GM21576 (cell line): ENCODE data around the gene EPHA3.

Source experiments
- ATAC-seq: cut with Tn5 transposase; IDR thresholded peaks from one replicate; pipeline ENCODE4 v1.9.1; 2021; ENCODE audit warnings: mild to moderate bottlenecking, moderate library complexity; ENCODE audit not compliant: unreplicated experiment

Gene EPHA3

GRCh38 chr3:89223188-89223587 lies 115.8 kb downstream of the EPHA3 start:
- no peak for ATAC-seq

DNA sequence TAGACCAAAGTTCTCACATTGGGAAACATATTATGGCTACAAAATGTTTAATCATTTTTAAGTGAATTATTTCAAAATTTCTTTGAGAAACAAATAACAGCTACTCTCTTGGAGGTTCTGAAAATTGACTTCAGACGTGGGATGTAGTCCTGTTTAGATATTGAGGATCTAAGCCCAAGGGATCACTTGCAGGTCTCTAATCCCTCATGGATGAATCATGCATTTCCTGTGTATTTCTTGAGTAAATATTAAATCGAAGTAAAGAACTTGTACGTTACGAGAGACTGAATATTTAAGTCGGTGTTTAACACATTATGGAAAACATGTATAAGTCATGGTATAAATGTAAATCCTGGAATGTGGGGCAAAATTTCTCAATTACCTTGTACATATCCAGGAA lies 119.8 kb downstream of the EPHA3 start:
- no peak for ATAC-seq

DNA sequence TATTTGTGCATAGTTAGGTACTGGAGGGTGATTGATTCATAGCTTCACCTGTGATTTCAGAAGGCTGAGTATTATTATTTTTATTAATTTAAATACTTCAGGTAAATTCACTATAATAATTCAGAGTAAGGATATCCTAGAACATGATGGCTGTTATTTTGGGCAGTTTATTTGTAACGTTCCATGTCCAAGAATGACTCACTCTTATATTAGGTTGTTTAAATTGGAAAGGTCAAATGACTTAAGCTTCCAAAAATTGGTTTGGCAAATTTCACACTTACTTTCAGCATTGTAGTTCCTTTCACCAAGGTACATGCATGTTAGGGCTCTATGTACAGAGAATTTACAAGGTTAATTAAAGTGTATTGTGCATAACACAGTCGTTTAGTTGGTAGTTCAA lies 120.2 kb downstream of the EPHA3 start:
- no peak for ATAC-seq

DNA sequence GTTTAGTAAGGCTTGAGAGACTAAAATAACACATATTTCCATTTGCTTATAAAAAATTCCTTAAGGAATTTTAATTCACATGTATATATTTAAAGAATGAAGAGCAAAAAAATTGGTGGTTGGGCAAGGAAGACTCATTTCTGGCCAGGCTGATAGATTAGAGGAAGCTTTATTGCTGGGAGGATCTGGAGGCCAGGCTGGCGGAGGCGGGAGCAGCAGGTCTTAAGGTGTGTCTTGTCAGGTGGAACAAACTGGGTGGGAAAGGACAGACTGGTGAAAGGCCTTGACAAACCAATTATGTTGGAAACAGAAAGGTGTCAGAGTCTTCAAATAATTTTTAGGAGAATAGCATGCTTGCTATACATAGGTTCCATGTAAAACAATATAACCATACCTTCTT lies 124.7 kb downstream of the EPHA3 start:
- no peak for ATAC-seq

DNA sequence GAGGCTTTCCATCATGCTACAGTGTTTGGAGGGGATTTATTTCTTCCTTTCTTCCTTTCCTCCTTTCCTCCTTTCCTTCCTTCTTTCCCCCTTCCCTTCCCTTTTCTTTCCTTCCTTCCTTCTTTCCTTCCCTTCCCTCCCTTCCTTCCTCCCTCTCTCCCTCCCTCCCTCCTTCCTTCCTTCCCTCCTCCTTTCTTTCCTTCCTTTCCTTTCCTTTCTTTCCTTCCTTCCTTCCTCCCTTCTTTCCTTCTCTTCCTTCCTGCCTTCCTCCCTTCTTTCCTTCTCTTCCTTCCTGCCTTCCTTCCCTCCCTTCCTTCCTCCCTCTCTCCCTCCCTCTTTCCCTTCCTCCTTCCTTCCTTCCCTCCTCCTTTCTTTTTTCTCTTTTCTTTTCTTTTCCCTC lies 127.2 kb downstream of the EPHA3 start:
- no peak for ATAC-seq

DNA sequence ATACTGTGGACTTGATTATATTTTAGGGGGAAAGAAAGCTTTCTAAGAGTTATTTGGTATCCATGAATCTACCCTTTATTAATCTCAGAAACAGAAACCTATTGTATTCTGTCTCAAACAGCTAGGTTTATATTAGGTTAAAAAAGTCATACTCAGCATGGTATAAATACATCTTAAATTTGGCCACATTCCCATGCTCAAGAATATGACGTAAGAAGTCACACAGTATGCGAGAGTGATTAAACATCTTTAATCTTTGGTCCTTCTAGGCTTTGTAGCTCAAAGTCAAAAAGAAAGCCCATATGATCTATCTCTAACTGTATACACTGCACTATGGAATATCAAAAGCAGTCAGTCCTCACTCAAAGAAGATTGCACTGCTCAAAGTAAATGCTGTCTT lies 131.4 kb downstream of the EPHA3 start:
- no peak for ATAC-seq

DNA sequence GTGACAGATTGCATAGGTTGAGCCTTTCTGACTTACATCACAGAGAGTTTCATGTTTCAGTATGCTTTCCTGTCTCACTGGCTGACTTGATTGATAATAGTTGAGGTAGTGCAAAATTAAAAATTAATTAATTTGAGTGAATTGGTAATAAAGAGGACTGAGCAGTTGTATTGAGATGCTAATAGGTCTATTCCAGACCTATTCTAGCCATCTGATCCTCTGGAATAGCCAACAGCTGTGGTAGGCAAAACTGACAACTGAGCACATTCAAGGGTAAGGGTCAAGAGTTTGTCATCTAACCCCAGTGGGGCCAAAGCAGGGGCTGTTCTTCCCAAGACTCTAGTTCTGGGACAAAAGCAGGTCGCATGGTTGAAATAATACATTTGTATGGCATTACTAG lies 132.4 kb downstream of the EPHA3 start:
- ATAC-seq = no peak

DNA sequence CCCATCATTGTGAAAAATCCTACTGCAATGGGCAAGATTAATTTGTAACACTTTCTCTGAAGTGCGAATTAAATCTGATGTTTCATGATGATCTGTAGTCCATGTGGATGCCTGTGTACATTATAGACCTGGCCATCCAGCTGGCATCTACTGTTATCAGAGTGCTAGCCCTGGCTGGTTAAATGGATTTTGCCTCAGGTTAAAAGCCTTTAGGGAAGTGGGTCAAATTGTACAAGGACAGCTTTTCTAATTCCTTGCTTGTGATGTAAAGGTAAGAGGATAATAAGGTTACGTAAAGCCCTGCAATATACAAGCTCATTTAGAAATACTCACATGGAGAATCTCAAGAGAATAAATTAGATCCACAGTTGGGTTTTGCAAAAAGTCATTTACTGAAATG lies 138.2 kb downstream of the EPHA3 start:
- ATAC-seq = no peak

- no peak for ATAC-seq
Measured at GRCh38 chr3:89246326-89246725, 138.9 kb downstream of the EPHA3 start.

DNA sequence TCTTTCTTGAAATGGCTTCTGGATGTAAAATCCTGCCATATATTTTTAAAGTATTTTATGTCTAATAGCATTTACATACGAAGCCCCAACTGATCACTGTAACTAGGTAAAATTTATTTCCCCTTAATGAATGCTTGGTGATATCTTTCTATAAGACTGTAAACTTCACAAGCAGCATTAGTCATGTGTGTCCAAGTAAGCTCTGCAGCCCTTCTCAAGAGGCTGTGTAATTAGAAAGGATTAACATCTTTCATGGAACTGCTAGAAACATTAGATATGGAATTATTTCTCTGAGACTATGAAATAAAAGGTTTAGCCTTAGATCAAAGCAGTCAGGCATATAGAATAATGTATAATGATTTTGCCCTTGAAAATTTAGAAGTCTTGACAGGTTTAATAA lies 143.3 kb downstream of the EPHA3 start:
- ATAC-seq = no peak

GRCh38 chr3:89252016-89252415 lies 144.6 kb downstream of the EPHA3 start:
- ATAC-seq = no peak

GRCh38 chr3:89252860-89253259 lies 145.4 kb downstream of the EPHA3 start:
- ATAC-seq = no peak

DNA sequence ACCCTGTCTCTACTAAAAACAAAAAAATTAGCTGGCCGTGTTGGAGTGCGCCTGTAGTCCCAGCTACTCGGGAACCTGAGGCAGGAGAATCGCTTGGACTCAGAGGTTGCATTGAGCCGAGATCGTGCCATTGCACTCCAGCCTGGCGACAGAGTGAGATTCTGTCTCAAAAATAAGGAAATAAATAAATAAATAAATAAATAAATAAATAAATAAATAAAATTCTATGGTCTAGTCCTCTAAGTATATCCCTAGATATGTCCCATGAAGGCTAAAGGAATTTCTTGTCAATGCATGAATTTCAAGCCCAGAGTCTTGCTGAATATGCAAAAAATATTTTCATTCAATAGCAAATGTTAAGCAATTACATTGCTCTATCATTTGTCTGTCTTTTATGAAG lies 149.0 kb downstream of the EPHA3 start:
- no peak for ATAC-seq

DNA sequence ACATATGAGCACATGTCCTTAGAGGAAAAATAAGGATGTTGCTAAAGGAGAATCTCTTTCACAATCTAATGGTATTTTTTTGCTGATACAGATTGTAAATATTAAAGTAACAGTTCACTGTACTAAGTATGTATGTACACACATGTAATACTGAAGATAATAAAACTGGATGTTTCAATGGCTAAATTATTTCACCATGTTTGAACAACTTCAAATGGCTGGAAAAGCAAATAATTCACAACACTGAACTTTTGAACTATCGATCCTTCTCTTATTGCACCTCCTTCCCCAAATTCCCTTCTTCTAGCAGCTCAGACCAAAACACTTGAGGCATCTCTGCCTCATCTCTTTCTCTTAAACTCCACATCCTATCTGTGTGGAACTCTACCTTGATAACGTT lies 149.5 kb downstream of the EPHA3 start:
- no peak for ATAC-seq

- no peak for ATAC-seq
Measured at GRCh38 chr3:89260721-89261120, 153.3 kb downstream of the EPHA3 start.

DNA sequence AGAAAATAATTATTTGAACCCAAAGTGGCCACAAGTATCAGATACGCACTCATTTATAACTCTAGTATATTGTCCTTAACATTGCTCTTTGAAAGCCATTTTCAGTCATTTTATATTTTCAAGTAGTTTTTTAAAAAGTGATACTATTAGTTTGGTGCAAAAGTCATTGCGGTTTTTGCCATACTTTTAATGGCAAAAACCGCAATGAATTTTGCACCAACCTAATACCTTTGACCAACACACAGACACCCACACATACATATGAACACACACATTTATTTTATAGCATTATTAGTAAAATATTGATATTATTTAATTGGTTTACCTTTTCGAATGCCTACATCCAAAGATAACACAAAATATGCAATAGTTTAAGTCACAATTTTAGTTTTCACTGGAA lies 154.3 kb downstream of the EPHA3 start:
- no peak for ATAC-seq

DNA sequence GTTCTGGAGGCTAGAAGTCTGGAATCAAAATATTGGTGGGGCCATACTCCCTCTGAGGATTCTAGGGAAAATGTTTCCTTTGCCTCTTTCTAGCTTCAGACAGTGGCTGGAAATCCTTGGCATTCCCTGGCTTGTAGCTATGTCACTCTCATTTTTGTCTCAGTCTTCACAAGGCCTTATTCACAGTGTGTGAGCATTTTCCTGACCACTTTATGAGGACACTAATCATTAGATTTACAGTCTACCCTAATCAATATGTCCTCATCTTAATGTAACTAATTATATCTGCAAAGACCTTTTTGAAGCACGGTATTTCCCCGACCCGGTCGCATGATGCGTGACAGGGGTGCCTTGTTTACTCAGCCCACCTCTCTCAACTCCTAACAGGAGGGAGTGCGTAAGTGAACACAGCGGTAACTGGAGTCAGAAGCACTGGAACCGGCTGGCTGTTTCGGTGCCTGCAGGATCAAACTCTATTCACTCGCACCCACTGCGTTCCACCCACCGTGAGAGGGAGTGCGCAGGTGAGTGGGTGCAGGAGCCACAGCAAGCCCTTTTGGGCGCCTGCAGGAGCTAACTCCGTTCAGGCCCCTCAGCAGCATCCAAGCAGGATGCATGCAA lies 155.0 kb downstream of the EPHA3 start:
- no peak for ATAC-seq

- ATAC-seq = no peak
Measured at GRCh38 chr3:89264037-89264560, 156.7 kb downstream of the EPHA3 start.

GRCh38 chr3:89266074-89266473 lies 158.7 kb downstream of the EPHA3 start:
- ATAC-seq = no peak

DNA sequence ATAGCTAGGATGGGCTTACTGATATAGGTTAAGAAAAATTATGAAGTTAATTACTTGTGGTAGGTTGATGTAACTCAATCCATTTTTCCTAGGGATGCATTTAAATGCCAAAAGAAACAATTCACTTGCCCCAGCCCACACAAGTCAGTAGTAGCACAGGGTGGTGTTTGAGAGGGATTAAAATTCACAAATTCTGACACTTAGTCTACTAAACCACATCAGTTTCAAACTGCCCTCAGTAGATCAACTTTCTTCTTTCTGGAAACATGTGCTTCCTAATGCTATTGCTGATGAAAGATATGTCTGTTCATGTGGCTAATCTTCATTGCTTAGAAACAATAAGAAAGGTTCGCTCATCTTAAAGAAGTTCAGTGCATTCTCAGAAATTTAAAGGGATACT lies 160.6 kb downstream of the EPHA3 start:
- no peak for ATAC-seq

DNA sequence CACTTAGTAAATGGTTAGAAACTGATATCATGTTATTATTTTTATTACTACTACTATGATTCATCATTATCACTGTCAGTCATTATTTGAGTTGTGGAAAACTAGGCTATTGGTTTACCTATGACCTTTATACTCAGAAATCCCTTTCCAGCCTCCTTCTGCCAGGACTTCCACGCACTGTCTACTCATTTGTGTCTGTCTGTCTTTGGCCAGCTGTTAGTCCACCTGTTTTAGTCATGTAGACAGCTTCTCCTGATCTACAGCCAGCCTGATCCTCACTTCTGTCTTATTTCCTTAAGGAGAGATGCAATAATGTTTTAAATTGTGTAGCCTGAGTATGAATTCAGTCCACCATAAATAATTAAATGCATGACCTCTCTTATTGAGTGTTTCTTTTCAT lies 162.8 kb downstream of the EPHA3 start:
- ATAC-seq = no peak

- ATAC-seq = no peak
Measured at GRCh38 chr3:89275001-89275400, 167.6 kb downstream of the EPHA3 start.

- no peak for ATAC-seq
Measured at GRCh38 chr3:89276116-89276515, 168.7 kb downstream of the EPHA3 start.
